RWPE2 (cell line): ENCODE data around the gene AGRN.

Experiments
- ATAC-seq: fragments of 200-7000 bp; cut with Tn5 transposase; 3 replicates; pipeline ENCODE4 v1.9.1; 2021; ENCODE audit warnings: low read depth
- DNase-seq: peaks from one replicate; pipeline ENCODE4 v3.0.0-alpha.2; 2020; ENCODE audit warnings: low spot score
- H3K27ac ChIP-seq: fragments of 450-650 bp; 2 replicates; pipeline ENCODE4 v1.5.1; 2017; ENCODE audit warnings: mild to moderate bottlenecking; ENCODE audit not compliant: poor library complexity, severe bottlenecking
- H3K27me3 ChIP-seq: fragments of 250-450 bp; sonication (Bioruptor Pico); 2 replicates; pipeline ENCODE4 v1.5.1; 2021; ENCODE audit warnings: mild to moderate bottlenecking, moderate library complexity; ENCODE audit not compliant: insufficient read depth, poor library complexity, severe bottlenecking
- H3K36me3 ChIP-seq: fragments of 250-450 bp; sonication (Bioruptor Pico); 2 replicates; pipeline ENCODE4 v1.5.1; 2020; ENCODE audit warnings: low read depth, mild to moderate bottlenecking, moderate library complexity
- H3K4me1 ChIP-seq: fragments of 250-450 bp; sonication (Bioruptor Pico); 2 replicates; pipeline ENCODE4 v1.5.1; 2021; ENCODE audit warnings: mild to moderate bottlenecking, moderate library complexity; ENCODE audit not compliant: insufficient read depth, poor library complexity, severe bottlenecking
- H3K4me3 ChIP-seq: fragments of 250-450 bp; sonication (Bioruptor Pico); 2 replicates; pipeline ENCODE4 v1.5.1; 2021; ENCODE audit warnings: mild to moderate bottlenecking, moderate library complexity; ENCODE audit not compliant: severe bottlenecking
- H3K9me3 ChIP-seq: fragments of 250-450 bp; sonication (Bioruptor Pico); 2 replicates; pipeline ENCODE4 v1.5.1; 2021; ENCODE audit warnings: mild to moderate bottlenecking, moderate library complexity; ENCODE audit not compliant: severe bottlenecking
- CTCF ChIP-seq: fragments of 450-650 bp; IDR thresholded peaks from one replicate; pipeline ENCODE4 v1.5.1; 2017; ENCODE audit warnings: mild to moderate bottlenecking, moderate library complexity; ENCODE audit not compliant: poor library complexity, severe bottlenecking

AGRN gene

DNA sequence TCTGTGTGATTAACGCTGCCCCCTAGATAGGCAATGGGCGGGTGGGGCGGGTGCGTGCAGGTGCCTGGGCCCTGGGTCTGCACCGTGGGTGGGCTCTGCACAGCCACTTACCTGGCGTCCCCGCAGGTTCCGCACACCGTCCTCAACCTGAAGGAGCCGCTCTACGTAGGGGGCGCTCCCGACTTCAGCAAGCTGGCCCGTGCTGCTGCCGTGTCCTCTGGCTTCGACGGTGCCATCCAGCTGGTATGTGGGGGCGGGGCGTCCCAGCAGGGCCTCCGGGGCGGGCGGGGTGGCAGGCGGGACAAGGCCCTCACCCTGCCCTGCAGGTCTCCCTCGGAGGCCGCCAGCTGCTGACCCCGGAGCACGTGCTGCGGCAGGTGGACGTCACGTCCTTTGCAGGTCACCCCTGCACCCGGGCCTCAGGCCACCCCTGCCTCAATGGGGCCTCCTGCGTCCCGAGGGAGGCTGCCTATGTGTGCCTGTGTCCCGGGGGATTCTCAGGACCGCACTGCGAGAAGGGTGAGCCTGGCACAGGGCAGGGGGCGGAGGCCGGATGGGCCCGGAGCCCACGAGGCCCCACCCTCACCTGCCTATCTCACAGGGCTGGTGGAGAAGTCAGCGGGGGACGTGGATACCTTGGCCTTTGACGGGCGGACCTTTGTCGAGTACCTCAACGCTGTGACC, 31.3 kb downstream of the AGRN start:
- no peaks in the 10 kb centered on the region for H3K9me3 ChIP-seq
- H3K27ac ChIP-seq, result no peak overlapping the region
- H3K4me1 ChIP-seq, result no peaks in the 10 kb centered on the region
- no peak for TF ChIP-seq CTCF
- no peaks in the 10 kb centered on the region for H3K27me3 ChIP-seq
- no peak for DNase-seq
- H3K36me3 ChIP-seq, result peaks cover 72% of the 10 kb centered on the region
- no peak for ATAC-seq
- no peak overlapping the region for H3K4me3 ChIP-seq

GRCh38 chr1:1052003-1052840, 32.3 kb downstream of the AGRN start:
- ATAC-seq (no peak), DNase-seq (no peak)
- Histone ChIP-seq H3K9me3 (no peaks in the 10 kb centered on the region), H3K36me3 (peaks cover 63% of the 10 kb centered on the region), H3K4me3 (no peak overlapping the region), H3K27me3 (no peaks in the 10 kb centered on the region), H3K4me1 (no peaks in the 10 kb centered on the region), H3K27ac (no peak overlapping the region)
- TF ChIP-seq CTCF, result no peak

GRCh38 chr1:1053022-1053421, 33.1 kb downstream of the AGRN start:
- Histone ChIP-seq H3K4me3 (no peak overlapping the region), H3K9me3 (no peaks in the 10 kb centered on the region), H3K4me1 (no peaks in the 10 kb centered on the region), H3K36me3 (peaks cover 55% of the 10 kb centered on the region), H3K27me3 (no peaks in the 10 kb centered on the region), H3K27ac (no peak overlapping the region)
- no peak for DNase-seq
- ATAC-seq, result no peak
- TF ChIP-seq CTCF, result no peak

GRCh38 chr1:1053682-1054081, 33.8 kb downstream of the AGRN start:
- Histone ChIP-seq H3K27me3 (no peaks in the 10 kb centered on the region), H3K4me1 (no peaks in the 10 kb centered on the region), H3K36me3 (peaks cover 54% of the 10 kb centered on the region), H3K27ac (no peak overlapping the region), H3K4me3 (no peak overlapping the region), H3K9me3 (no peaks in the 10 kb centered on the region)
- no peak for TF ChIP-seq CTCF
- DNase-seq (no peak), ATAC-seq (no peak)
